GM12878 (cell line): ENCODE measurements around the gene LIFR. TPM values are rescaled to one million over a fixed set of nuclear protein-coding genes. Genes with fewer than 3 reads are reported as not detected.

Experiments
- BACH1 ChIP-seq: fragments of 450-650 bp; IDR thresholded peaks from 2 replicates; pipeline ENCODE4 v1.6.1; 2017; ENCODE audit warnings: mild to moderate bottlenecking, borderline replicate concordance
- CREM ChIP-seq: IDR thresholded peaks from 2 replicates; pipeline ENCODE4 v1.6.1; 2014; ENCODE audit warnings: antibody characterized with exemption, low read depth
- CTCF ChIP-seq, 3 experiments: IDR thresholded peaks in 2 of 3; conservative IDR thresholded peaks in 1 of 3; 2 replicates each; pipeline ENCODE4 v1.5.1; 2011; ENCODE audit warnings: low read depth in 3 of 3, low read length in 3 of 3, mild to moderate bottlenecking in 3 of 3, control low read depth in 2 of 3, moderate library complexity in 2 of 3, inconsistent platforms in 1 of 3, mixed read lengths in 1 of 3; ENCODE audit not compliant: control insufficient read depth in 2 of 3, insufficient read depth in 1 of 3; ENCODE audit errors: extremely low read depth in 1 of 3
- HDAC6 ChIP-seq: fragments of 200-600 bp; sonication (generic); IDR thresholded peaks from one replicate; pipeline ENCODE4 v1.8.0; 2017; ENCODE audit warnings: antibody characterized with exemption; ENCODE audit not compliant: unreplicated experiment
- HDGF ChIP-seq: fragments of 450-650 bp; IDR thresholded peaks from 2 replicates; pipeline ENCODE4 v1.6.1; 2016; ENCODE audit warnings: antibody characterized with exemption
- MXI1 ChIP-seq: fragments of 150-350 bp; IDR thresholded peaks from 2 replicates; pipeline ENCODE4 v1.6.1; 2011; ENCODE audit warnings: low read depth, mild to moderate bottlenecking, inconsistent platforms, low read length, improper control_type of control experiment
- RBBP5 ChIP-seq: fragments of 200-600 bp; sonication (generic); conservative IDR thresholded peaks from 2 replicates; pipeline ENCODE4 v1.6.1; 2016
- RELA ChIP-seq: fragments of 450-650 bp; IDR thresholded peaks from 2 replicates; pipeline ENCODE4 v1.8.0; 2014; ENCODE audit warnings: borderline replicate concordance; ENCODE audit not compliant: partially characterized antibody
- SP1 ChIP-seq: IDR thresholded peaks from one replicate; pipeline ENCODE4 v1.6.1; 2011; ENCODE audit warnings: low read depth, low read length
- WRNIP1 ChIP-seq: IDR thresholded peaks from 2 replicates; pipeline ENCODE4 v1.6.1; 2011; ENCODE audit warnings: low read depth, low read length, improper control_type of control experiment, borderline replicate concordance
- YY1 ChIP-seq: IDR thresholded peaks from 2 replicates; pipeline ENCODE4 v1.6.1; 2011; ENCODE audit warnings: low read depth, mild to moderate bottlenecking, low read length
- ZBTB33 ChIP-seq: fragments of 450-650 bp; IDR thresholded peaks from 2 replicates; pipeline ENCODE4 v1.6.1; 2017; ENCODE audit warnings: mild to moderate bottlenecking
- polyA plus RNA-seq, 11 experiments: library from polyadenylated mRNA; depleted of rRNA in 4 of 11; unstranded in 6 of 11; stranded (reverse) in 5 of 11; fragments of >200 nt; fragmentation: Nextera tagmentation in 4 of 11; fragmentation: Illumina TruSeq in 1 of 11; extraction: Ambion mirVana in 4 of 11; extraction: Trizol in 1 of 11; gene quantifications; 1 replicate in 1 of 11; 2 replicates in 10 of 11; pipeline versions ENCODE4 v1.2.1 to v1.2.3, GENCODE V29; 2011 to 2016; ENCODE audit warnings: inconsistent platforms in 2 of 11, missing spikeins in 2 of 11, low read depth in 1 of 11
- total RNA-seq, 4 experiments: library from RNA; depleted of rRNA in 3 of 4; stranded (reverse); fragments of >200 nt in 3 of 4; fragmentation: Illumina TruSeq in 1 of 4; extraction: Trizol in 1 of 4; gene quantifications; 2 replicates each; pipeline versions ENCODE4 v1.2.1 to v1.2.3, GENCODE V29; 2013 to 2021
- TF ChIP-seq, protein P1 (sequence below): fragments of 450-650 bp; formaldehyde crosslinking; IDR thresholded peaks from 2 replicates; pipeline ENCODE4 v1.4.0; 2022; ENCODE audit warnings: mild to moderate bottlenecking, moderate library complexity

LIFR gene
- total and polyA plus RNA-seq, 10 of the 15 experiments (the other 5 are each of a cell fraction or from before 2014, with no cell fraction given), result 0.10 TPM; not detected in 9

- TF ChIP-seq, protein P1, sequence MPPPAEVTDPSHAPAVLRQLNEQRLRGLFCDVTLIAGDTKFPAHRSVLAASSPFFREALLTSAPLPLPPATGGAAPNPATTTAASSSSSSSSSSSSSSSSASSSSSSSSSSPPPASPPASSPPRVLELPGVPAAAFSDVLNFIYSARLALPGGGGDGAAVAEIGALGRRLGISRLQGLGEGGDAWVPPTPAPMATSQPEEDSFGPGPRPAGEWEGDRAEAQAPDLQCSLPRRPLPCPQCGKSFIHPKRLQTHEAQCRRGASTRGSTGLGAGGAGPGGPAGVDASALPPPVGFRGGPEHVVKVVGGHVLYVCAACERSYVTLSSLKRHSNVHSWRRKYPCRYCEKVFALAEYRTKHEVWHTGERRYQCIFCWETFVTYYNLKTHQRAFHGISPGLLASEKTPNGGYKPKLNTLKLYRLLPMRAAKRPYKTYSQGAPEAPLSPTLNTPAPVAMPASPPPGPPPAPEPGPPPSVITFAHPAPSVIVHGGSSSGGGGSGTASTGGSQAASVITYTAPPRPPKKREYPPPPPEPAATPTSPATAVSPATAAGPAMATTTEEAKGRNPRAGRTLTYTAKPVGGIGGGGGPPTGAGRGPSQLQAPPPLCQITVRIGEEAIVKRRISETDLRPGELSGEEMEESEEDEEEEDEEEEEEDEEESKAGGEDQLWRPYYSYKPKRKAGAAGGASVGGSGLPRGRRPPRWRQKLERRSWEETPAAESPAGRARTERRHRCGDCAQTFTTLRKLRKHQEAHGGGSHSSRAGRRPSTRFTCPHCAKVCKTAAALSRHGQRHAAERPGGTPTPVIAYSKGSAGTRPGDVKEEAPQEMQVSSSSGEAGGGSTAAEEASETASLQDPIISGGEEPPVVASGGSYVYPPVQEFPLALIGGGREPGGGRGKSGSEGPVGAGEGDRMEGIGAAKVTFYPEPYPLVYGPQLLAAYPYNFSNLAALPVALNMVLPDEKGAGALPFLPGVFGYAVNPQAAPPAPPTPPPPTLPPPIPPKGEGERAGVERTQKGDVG (CRISPR knock-in tag), result no peak
- TF ChIP-seq WRNIP1 (no peak), CTCF (IDR thresholded peaks at IDR 0.05 in 2 of 3, conservative IDR thresholded peaks at IDR 0.05 in 1 of 3; ENCODE audit: control insufficient read depth in 2 of 3, extremely low read depth in 1 of 3, insufficient read depth in 1 of 3, low read depth in 3 of 3, low read length in 3 of 3) (no peak), SP1 (no peak), RBBP5 (no peak), CREM (no peak), YY1 (no peak), BACH1 (no peak), HDAC6 (no peak), ZBTB33 (no peak), HDGF (no peak), RELA (no peak), MXI1 (no peak)
These were observed 13.4 kb downstream of the LIFR start (continued) for GRCh38 chr5:38543074-38543473.
